Gastroesophageal sphincter (tissue), 3 donors: Measurements from ENCODE around the gene FAAH.

Source experiments
- EP300 ChIP-seq: sonication (generic); formaldehyde crosslinking; IDR thresholded peaks from one replicate; pipeline ENCODE4 v1.6.1; 2017; ENCODE audit warnings: antibody characterized with exemption, mild to moderate bottlenecking
- POLR2A ChIP-seq, 2 donors: fragments of 450-650 bp; IDR thresholded peaks; one replicate each; pipeline ENCODE4 v1.6.1; 2017; ENCODE audit warnings: antibody characterized with exemption in 2 of 2, mild to moderate bottlenecking in 2 of 2, moderate library complexity in 1 of 2
- POLR2AphosphoS5 ChIP-seq: sonication (generic); formaldehyde crosslinking; IDR thresholded peaks from one replicate; pipeline ENCODE4 v1.6.1; 2017; ENCODE audit warnings: antibody characterized with exemption
- TF ChIP-seq, protein P1 (sequence below), 4 experiments: fragments of 200-600 bp in 2 of 4; fragments of 450-650 bp in 2 of 4; sonication (generic) in 1 of 4; IDR thresholded peaks; one replicate each; pipeline ENCODE4 v1.5.1; 2017 to 2019; ENCODE audit warnings: antibody characterized with exemption in 4 of 4, mild to moderate bottlenecking in 2 of 4, moderate library complexity in 2 of 4

DNA sequence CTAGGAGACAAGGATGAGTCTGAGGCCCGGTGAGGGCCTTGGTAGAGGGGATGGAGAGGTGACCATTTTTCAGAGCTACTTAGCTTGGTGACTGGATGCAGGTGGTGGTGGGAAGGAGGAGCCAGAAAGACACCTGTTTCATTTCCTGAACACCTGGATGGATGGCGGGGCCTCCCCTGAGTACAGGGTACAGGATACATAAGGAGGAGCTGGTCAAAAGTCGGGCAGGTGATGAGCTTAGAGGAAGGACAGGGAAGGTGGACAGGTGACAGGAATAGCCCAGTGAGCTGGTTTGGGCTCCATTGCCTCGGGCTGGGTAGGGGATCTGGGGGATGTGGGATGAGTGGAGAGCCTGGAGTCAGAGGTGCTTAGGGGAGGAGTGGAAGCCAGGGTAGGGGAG, 6.3 kb downstream of the FAAH start:
- TF ChIP-seq, protein P1, sequence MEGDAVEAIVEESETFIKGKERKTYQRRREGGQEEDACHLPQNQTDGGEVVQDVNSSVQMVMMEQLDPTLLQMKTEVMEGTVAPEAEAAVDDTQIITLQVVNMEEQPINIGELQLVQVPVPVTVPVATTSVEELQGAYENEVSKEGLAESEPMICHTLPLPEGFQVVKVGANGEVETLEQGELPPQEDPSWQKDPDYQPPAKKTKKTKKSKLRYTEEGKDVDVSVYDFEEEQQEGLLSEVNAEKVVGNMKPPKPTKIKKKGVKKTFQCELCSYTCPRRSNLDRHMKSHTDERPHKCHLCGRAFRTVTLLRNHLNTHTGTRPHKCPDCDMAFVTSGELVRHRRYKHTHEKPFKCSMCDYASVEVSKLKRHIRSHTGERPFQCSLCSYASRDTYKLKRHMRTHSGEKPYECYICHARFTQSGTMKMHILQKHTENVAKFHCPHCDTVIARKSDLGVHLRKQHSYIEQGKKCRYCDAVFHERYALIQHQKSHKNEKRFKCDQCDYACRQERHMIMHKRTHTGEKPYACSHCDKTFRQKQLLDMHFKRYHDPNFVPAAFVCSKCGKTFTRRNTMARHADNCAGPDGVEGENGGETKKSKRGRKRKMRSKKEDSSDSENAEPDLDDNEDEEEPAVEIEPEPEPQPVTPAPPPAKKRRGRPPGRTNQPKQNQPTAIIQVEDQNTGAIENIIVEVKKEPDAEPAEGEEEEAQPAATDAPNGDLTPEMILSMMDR (IDR thresholded peaks at IDR 0.05), result no peak
- no peak for TF ChIP-seq POLR2AphosphoS5
- no peak for TF ChIP-seq POLR2A (IDR thresholded peaks at IDR 0.05)
- TF ChIP-seq EP300, result no peak
